Measurements from ENCODE around the gene APAF1.

Gene APAF1

DNA sequence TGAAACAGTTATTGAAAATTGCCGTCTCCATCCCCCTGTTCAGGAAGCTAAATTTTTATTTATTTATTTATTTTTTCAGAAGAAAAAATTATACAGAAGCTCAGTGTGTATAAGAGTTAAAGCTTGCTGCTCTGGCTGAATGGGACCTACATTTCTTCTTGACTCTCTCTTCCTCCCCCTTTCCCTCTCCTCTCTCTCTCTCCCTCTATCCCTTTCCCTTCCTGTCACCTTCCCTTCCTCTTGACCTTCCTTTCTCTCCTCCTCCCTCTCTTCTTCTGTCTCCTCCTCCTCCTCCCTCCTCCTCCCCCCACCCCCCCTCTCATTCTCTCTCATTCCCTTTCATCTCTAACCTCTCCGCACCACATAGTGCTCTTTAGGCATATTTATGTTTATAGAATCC, 39.1 kb downstream of the APAF1 start:
- Histone ChIP-seq H3K9me3 (no peaks in the 10 kb centered on the region), H3K36me3 (replicated peaks) (peaks cover 53% of the 10 kb centered on the region), H3K4me1 (no peaks in the 10 kb centered on the region), H3K4me3 (no peak overlapping the region), H3K27me3 (ENCODE audit: low read depth) (no peaks in the 10 kb centered on the region)
- no peak for DNase-seq (ENCODE audit: low spot score in 2 of 2)
- in situ Hi-C loops (cut with MboI; ENCODE audit: low sequenced_read_pairs): no loop called here

DNA sequence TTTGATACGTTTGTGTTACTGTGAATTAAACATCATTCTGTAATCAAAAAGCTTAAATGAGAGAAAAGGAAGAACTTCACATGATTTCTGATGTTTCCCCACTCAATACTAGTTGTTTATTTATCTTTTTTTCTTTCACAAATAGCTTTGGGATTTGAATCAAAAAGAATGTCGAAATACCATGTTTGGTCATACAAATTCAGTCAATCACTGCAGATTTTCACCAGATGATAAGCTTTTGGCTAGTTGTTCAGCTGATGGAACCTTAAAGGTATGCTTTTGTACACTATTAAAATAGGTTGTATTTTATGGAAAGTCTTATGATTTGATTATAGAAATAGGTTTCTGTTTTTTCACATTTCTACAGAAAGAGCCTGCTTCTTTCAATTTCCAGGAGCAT, 41.5 kb downstream of the APAF1 start:
- no peak overlapping the region for H3K4me3 ChIP-seq
- H3K4me1 ChIP-seq: no peaks in the 10 kb centered on the region
- no peak for DNase-seq (ENCODE audit: low spot score in 2 of 2)
- in situ Hi-C loops (cut with MboI; ENCODE audit: low sequenced_read_pairs): no loop called here
- no peaks in the 10 kb centered on the region for H3K27me3 ChIP-seq (ENCODE audit: low read depth)
- peaks cover 32% of the 10 kb centered on the region for H3K36me3 ChIP-seq (replicated peaks)
- H3K9me3 ChIP-seq: no peaks in the 10 kb centered on the region

DNA sequence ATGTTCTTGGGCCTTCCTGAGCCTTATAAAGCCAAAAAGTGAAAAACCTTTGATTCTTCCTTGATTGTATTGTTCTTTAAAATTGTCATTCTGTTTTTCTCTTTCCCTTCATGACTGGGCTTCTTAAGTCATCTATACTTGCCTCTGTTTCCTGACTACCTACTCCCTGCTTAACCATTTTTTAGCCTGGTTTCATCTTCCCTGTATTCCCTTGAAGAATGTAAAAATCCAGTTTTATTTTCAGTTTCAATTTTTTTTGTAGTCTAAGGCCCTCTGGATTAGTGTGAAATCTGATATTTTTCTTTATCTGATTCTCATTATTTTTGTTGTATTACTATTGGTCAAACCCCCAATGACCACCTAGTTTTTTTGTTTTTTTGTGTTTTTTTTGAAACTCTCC, 46.3 kb downstream of the APAF1 start:
- Histone ChIP-seq H3K9me3 (no peaks in the 10 kb centered on the region), H3K4me1 (no peaks in the 10 kb centered on the region)
- in situ Hi-C loops (cut with MboI; ENCODE audit: low sequenced_read_pairs): no loop called here

DNA sequence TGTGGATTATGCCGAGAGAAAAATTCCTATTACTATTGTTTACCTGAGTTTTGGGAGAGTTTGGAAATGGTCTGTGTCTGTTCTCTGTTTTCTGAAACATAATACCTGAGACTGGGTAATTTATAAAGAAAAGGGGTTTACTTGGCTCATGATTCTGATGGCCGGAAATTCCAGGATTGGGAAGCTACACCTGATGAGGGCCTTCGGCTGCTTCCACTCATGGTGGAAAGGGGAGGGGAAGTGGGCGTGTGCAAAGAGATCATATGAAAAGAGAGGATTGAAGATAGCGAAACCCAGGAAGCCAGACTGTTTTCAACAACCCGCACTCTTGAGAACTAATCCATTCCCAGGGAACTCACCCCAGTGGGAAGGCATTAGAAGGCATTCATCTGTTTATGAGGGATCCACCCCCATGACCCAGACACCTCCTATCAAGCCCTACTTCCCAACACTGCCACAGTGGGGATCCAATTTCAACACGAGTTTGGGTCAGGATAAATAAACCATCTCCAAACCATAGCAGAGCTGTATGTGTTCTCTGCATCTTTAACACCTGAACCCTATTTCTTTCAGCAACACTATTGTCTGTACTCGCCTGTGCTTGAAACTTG, 51.1 kb downstream of the APAF1 start:
- H3K4me3 ChIP-seq: no peak overlapping the region
- no peaks in the 10 kb centered on the region for H3K4me1 ChIP-seq
- no peaks in the 10 kb centered on the region; the same call in 1 of the 2 replicates for H3K36me3 ChIP-seq (replicated peaks)
- in situ Hi-C loops (cut with MboI; ENCODE audit: low sequenced_read_pairs): no loop called here
- no peaks in the 10 kb centered on the region for H3K9me3 ChIP-seq
- no peaks in the 10 kb centered on the region for H3K27me3 ChIP-seq (ENCODE audit: low read depth)
- DNase-seq (ENCODE audit: low spot score in 2 of 2): no peak

More for the DNA sequence above, 46.3 kb downstream of the APAF1 start:
- H3K4me3 ChIP-seq: no peak overlapping the region
- DNase-seq (ENCODE audit: low spot score in 2 of 2): no peak
- H3K36me3 ChIP-seq (replicated peaks): peaks cover 6% of the 10 kb centered on the region
- no peaks in the 10 kb centered on the region for H3K27me3 ChIP-seq (ENCODE audit: low read depth)

DNA sequence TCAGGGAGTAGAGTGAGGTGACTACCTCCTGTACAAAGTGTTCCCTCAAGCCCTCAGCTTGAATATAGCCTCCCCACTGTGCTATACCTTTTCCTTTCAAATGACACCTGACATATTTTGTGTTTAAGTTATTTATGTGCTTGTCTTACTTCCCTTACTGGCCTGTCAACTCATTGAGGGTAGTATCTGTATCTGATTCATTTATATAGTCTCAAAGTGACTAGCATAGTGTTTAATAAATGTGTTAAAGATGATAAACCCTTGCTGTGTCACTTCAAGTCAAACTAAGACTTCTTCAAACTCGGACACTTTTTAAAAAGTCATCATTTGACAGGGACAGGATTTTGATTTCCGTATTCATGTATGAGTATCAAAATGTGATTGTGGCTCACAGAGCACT, 52.1 kb downstream of the APAF1 start:
- no peaks in the 10 kb centered on the region for H3K27me3 ChIP-seq (ENCODE audit: low read depth)
- no peaks in the 10 kb centered on the region for H3K4me1 ChIP-seq
- H3K36me3 ChIP-seq (replicated peaks): no peaks in the 10 kb centered on the region; the same call in 1 of the 2 replicates
- H3K4me3 ChIP-seq: no peak overlapping the region
- H3K9me3 ChIP-seq: no peaks in the 10 kb centered on the region
- in situ Hi-C loops (cut with MboI; ENCODE audit: low sequenced_read_pairs): no loop called here
- DNase-seq (ENCODE audit: low spot score in 2 of 2): no peak

DNA sequence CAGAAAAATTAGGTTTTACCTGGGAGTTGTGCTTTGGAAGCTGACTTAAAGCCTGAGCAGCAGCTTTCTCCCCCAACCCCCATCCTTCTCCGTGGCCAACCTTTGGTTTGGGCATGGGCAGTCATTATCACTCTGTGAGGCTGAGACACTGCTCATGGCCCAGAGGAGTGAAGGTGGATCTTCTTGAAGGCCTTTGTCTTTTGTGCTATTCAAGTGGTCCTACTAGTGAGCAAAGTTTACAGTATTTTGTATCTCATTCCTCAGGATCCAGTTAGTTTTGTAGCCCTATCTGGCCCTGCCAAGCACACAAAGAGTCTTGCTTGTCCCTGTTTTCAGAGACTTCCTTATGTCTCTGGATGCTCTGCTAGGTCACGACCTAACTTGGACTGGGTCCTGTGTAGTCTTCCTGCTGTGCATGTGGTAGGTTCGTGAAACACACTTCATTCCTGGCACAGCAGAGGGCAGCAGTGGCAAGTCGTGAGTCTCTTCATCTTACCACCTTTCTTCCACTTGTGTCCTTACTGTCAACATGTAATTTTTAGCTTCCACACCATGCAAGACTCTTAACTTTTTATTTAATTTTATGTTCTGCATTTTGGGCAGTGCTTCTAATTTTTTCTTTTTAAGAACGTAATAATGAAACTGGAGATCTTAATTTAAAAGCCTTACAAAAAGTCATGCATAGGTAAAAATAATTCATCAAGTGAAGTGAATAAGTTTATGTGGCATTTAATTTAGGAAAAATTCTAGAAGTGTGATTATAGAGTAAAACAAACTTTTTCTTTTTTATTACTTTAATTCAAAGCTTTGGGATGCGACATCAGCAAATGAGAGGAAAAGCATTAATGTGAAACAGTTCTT, 53.7 kb downstream of the APAF1 start:
- H3K9me3 ChIP-seq: no peaks in the 10 kb centered on the region
- peak; percentile 23 to 60 for DNase-seq (ENCODE audit: low spot score in 2 of 2)
- no peak overlapping the region for H3K4me3 ChIP-seq
- H3K4me1 ChIP-seq: no peaks in the 10 kb centered on the region
- in situ Hi-C loops (cut with MboI; ENCODE audit: low sequenced_read_pairs): no loop called here
- no peaks in the 10 kb centered on the region; the same call in 1 of the 2 replicates for H3K36me3 ChIP-seq (replicated peaks)
- no peaks in the 10 kb centered on the region for H3K27me3 ChIP-seq (ENCODE audit: low read depth)

DNA sequence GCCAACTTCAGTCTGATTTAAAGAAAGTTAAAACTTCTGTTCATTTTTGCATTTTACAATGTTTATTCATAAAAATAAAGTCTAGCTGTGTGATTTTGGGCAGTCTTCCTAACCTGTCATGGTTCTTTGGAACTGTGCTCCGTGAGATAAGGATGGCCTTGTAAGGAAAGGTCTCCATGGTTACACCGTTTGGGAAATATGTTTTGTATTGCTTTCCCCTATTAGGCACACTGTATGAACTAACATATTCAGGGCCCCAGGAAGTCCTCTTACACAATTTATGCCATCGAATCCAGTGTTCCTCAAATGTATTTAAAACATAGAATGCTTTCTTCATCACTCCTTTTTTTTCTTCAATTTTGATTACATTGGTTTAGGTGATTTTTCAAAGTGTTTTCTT, 54.5 kb downstream of the APAF1 start:
- no peak for DNase-seq (ENCODE audit: low spot score in 2 of 2)
- Histone ChIP-seq H3K9me3 (no peaks in the 10 kb centered on the region), H3K36me3 (replicated peaks) (no peaks in the 10 kb centered on the region; the same call in 1 of the 2 replicates), H3K4me3 (no peak overlapping the region), H3K27me3 (ENCODE audit: low read depth) (no peaks in the 10 kb centered on the region), H3K4me1 (no peaks in the 10 kb centered on the region)
- in situ Hi-C loops (cut with MboI; ENCODE audit: low sequenced_read_pairs): no loop called here

DNA sequence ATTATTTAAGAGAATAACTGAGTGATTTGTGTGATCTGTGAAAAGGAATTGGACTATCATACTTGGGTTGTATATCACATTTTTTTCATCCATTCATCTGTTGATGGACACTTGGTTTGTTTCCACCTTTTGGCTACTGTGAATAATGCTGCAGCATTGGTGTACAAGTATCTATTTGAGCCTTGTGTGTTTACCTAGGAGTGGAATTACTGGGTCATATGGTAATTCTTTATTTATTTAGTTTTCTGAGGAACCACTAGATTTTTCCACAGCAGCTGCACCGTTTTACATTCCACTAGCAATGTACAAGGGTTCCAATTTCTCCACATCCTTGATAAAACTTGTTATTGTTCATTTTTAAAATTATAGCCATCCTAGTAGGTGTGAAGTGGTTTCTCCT, 56.1 kb downstream of the APAF1 start:
- no peak for DNase-seq (ENCODE audit: low spot score in 2 of 2)
- Histone ChIP-seq H3K36me3 (replicated peaks) (no peaks in the 10 kb centered on the region; the same call in none of the 2 replicates), H3K9me3 (no peaks in the 10 kb centered on the region), H3K27me3 (ENCODE audit: low read depth) (no peaks in the 10 kb centered on the region), H3K4me1 (peaks cover 3% of the 10 kb centered on the region), H3K4me3 (no peak overlapping the region)
- in situ Hi-C loops (cut with MboI; ENCODE audit: low sequenced_read_pairs): no loop called here

DNA sequence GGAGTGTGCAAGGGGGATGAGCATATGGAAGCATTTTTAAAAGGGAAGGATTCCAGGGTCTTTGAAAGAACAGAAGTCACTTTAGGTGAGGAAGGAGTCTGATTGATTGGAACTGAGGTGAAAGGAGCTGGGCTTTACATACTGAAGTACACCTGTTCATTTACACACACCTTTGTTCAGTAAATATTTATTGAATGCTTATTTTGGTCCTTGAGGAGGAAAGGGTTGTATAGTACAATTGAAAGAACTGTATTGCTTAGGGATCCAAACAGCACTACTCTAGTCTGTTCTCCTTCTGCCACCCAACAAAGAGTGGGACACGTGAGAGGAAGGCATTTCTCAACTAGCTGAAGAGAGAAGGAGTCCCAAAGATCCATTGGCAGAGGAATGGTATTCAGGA, 63.9 kb downstream of the APAF1 start:
- Histone ChIP-seq H3K4me3 (no peak overlapping the region), H3K4me1 (peaks cover 8% of the 10 kb centered on the region), H3K36me3 (replicated peaks) (peaks cover 24% of the 10 kb centered on the region), H3K9me3 (no peaks in the 10 kb centered on the region), H3K27me3 (ENCODE audit: low read depth) (no peaks in the 10 kb centered on the region)
- in situ Hi-C loops (cut with MboI; ENCODE audit: low sequenced_read_pairs): no loop called here
- DNase-seq (ENCODE audit: low spot score in 2 of 2): no peak

DNA sequence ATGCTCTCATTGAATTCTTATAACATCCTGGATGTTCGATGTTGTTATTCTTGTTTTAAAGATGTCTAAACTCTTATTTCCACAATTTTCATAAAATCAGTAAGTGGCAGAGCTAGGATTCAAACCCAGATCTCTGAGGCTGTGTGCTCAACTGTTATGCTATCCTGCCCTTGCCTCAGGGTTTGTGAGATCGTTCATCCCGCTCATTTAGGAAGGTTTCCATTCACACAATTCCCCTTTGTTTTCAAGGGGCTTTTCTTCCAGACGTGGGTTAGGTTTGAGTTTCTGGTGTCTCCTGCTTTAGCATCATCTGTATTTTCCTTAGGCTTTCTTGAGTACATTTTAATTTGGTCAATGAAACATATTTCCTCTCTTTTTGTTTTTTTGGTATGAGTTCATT, 69.3 kb downstream of the APAF1 start:
- DNase-seq (ENCODE audit: low spot score in 2 of 2): no peak
- in situ Hi-C loops (cut with MboI; ENCODE audit: low sequenced_read_pairs): no loop called here
- no peak overlapping the region for H3K4me3 ChIP-seq
- peaks cover 5% of the 10 kb centered on the region; the same call in 1 of the 2 replicates for H3K4me1 ChIP-seq
- no peaks in the 10 kb centered on the region for H3K9me3 ChIP-seq
- H3K36me3 ChIP-seq (replicated peaks): peaks cover 6% of the 10 kb centered on the region
- no peaks in the 10 kb centered on the region for H3K27me3 ChIP-seq (ENCODE audit: low read depth)

DNA sequence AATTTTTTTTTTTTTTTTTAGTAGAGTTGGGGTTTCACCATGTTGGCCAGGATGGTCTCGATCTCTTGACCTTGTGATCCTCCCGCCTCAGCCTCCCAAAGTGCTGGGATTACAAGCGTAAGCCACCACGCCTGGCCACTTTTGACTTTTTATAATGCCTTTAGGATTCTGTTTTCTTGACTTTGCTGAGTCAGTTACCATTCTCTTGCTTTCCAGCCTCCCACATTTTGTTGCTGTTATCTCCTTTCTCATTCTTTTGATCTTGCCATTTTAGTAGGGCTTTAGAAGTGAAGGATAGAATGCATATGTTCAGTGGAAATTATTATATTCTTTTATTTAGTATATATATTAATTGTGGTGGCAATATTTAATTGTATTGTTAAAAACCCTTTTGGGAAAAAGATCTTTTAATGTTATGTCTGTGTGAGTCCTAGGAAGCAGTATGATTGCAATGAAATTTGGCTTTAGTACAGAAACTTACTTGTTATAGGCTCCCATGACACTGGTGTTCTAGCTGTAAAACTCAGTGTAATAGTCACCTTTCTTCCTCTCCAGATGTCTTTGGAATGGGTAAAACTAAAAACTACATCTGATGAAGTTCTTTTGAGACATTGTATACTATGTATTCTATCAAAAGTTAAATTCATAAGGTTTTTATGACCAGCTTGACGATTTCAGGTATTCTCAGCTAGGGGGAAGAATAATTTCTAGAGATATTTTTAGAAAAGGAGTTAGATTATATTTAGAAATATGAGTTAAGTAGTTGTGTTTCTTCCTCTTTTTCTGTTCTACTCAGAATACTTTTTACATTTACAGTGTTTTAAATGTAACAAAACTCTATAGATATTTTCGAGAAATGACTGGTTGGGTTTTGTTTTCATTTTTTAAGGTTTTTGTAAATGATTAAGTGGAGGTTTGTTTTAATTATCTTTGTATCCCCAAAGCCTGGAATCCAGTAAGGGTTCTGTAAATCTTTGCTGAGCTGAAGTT, 74.7 kb downstream of the APAF1 start:
- H3K9me3 ChIP-seq: no peaks in the 10 kb centered on the region
- peaks cover 4% of the 10 kb centered on the region for H3K36me3 ChIP-seq (replicated peaks)
- no peak for DNase-seq (ENCODE audit: low spot score in 2 of 2)
- no peak overlapping the region for H3K4me3 ChIP-seq
- in situ Hi-C loops (cut with MboI; ENCODE audit: low sequenced_read_pairs): no loop called here
- no peaks in the 10 kb centered on the region for H3K4me1 ChIP-seq
- H3K27me3 ChIP-seq (ENCODE audit: low read depth): no peaks in the 10 kb centered on the region

DNA sequence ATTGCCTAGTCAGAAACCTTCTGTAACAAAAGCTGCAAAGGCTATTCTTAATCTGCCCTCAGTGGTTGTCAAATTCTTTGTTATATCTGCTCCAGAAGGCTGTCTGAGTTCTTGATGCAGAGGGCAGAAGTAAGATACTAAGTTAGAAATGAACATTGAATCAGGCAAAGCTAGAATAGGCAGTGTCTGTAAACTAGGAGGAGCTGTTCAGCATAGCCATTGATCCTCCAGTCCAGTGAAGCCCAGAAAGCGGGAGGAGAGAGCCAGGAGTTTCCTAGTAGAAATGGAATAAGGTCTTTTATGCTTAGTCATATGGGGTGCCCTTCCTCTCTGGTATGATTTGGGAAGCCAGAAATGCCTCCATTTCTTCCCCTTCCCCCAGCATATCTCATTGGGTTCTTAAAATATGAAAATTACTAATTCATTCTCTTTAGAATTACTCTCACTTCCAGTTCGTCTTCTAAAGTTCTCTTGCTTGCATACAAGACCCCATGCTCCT, 76.2 kb downstream of the APAF1 start:
- no peak overlapping the region for H3K4me3 ChIP-seq
- H3K4me1 ChIP-seq: no peaks in the 10 kb centered on the region
- H3K9me3 ChIP-seq: no peaks in the 10 kb centered on the region
- no peak for DNase-seq (ENCODE audit: low spot score in 2 of 2)
- H3K27me3 ChIP-seq (ENCODE audit: low read depth): no peaks in the 10 kb centered on the region
- in situ Hi-C loops (cut with MboI; ENCODE audit: low sequenced_read_pairs): no loop called here
- peaks cover 8% of the 10 kb centered on the region for H3K36me3 ChIP-seq (replicated peaks)

DNA sequence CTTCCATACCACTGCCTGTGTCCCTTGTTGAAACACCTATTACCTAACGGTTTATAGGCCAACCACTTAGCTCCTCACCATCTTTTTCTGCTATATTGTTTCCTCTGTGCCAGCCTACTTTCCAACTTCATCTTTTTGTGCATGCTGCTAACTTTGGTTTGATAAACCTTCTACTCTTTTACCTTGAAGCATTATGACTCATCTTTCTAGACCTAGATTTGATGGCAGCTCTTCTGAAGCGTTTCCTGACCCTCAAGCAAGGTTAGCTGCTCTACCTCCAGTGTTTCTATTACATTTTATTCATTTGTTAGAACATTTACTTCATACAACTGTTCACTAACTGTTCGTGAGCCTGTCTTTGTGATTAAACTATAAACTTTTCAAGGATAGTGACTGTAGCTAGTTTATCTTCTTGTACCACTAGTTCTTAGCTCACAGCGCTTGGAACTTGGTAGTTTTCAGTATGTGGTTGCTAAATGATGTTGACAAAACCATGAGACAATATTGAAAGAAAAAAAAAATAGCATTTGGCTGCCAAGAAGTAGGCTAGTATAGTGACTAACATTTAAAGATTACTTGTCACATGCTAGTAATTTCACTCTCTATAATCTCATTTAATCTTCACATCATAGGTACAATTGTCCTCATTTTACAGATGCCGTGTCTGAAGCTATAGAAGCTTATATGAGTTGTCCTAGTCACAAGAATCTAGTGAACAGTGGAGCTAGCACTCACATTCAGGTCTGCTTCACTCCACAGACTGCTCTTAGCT, 79.5 kb downstream of the APAF1 start:
- H3K4me1 ChIP-seq: no peaks in the 10 kb centered on the region
- in situ Hi-C loops (cut with MboI; ENCODE audit: low sequenced_read_pairs): loop anchor here (25.0 kb wide), 1 partner anchor 263 kb away; no protein-coding TSS in a partner anchor
- peaks cover 12% of the 10 kb centered on the region for H3K36me3 ChIP-seq (replicated peaks)
- H3K4me3 ChIP-seq: no peak overlapping the region
- H3K9me3 ChIP-seq: no peaks in the 10 kb centered on the region
- H3K27me3 ChIP-seq (ENCODE audit: low read depth): no peaks in the 10 kb centered on the region
- DNase-seq (ENCODE audit: low spot score in 2 of 2): no peak
